ENCODE results near the gene NCS1.

Gene NCS1

GRCh38 chr9:130186839-130187522, 14.8 kb downstream of the NCS1 start:
- TF ChIP-seq, protein P1, sequence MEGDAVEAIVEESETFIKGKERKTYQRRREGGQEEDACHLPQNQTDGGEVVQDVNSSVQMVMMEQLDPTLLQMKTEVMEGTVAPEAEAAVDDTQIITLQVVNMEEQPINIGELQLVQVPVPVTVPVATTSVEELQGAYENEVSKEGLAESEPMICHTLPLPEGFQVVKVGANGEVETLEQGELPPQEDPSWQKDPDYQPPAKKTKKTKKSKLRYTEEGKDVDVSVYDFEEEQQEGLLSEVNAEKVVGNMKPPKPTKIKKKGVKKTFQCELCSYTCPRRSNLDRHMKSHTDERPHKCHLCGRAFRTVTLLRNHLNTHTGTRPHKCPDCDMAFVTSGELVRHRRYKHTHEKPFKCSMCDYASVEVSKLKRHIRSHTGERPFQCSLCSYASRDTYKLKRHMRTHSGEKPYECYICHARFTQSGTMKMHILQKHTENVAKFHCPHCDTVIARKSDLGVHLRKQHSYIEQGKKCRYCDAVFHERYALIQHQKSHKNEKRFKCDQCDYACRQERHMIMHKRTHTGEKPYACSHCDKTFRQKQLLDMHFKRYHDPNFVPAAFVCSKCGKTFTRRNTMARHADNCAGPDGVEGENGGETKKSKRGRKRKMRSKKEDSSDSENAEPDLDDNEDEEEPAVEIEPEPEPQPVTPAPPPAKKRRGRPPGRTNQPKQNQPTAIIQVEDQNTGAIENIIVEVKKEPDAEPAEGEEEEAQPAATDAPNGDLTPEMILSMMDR (IDR thresholded peaks at IDR 0.05; ENCODE audit: control extremely low read depth, extremely low read depth, low read depth, missing control alignments), result no peak
- CTCF ChIA-PET, result no interaction called here
- no peak for DNase-seq (ENCODE audit: extremely low spot score)
- POLR2A ChIA-PET, result no interaction called here

- ChIA-PET POLR2A (no interaction called here), CTCF (no interaction called here)
- TF ChIP-seq, protein P1 (IDR thresholded peaks at IDR 0.05; ENCODE audit: control extremely low read depth, extremely low read depth, low read depth, missing control alignments), result no peak
- DNase-seq (ENCODE audit: extremely low spot score), result no peak
Observed at GRCh38 chr9:130187523-130187846, 15.3 kb downstream of the NCS1 start.

GRCh38 chr9:130188860-130189481, 16.8 kb downstream of the NCS1 start:
- TF ChIP-seq, protein P1 (IDR thresholded peaks at IDR 0.05; ENCODE audit: control extremely low read depth, extremely low read depth, low read depth, missing control alignments), result no peak
- POLR2A ChIA-PET, result no interaction called here
- no peak for DNase-seq (ENCODE audit: extremely low spot score)

GRCh38 chr9:130189840-130190239, 17.6 kb downstream of the NCS1 start:
- TF ChIP-seq, protein P1 (IDR thresholded peaks at IDR 0.05; ENCODE audit: control extremely low read depth, extremely low read depth, low read depth, missing control alignments), result no peak
- ChIA-PET POLR2A (no interaction called here), CTCF (interaction anchor here (1.3 kb wide), 1 partner anchor 13 kb away, joined by 3 read pairs; no protein-coding TSS in a partner anchor)
- DNase-seq (ENCODE audit: extremely low spot score), result no peak

More at GRCh38 chr9:130188860-130189481, 16.8 kb downstream of the NCS1 start:
- CTCF ChIA-PET, result no interaction called here

GRCh38 chr9:130191068-130191748, 19.0 kb downstream of the NCS1 start:
- ChIA-PET POLR2A (interaction anchor here (0.6 kb wide), 1 partner anchor 124 kb away, joined by 3 read pairs; no protein-coding TSS in a partner anchor), CTCF (interaction anchor here (1.3 kb wide), 1 partner anchor 12 kb away, joined by 3 read pairs; no protein-coding TSS in a partner anchor)

DNA sequence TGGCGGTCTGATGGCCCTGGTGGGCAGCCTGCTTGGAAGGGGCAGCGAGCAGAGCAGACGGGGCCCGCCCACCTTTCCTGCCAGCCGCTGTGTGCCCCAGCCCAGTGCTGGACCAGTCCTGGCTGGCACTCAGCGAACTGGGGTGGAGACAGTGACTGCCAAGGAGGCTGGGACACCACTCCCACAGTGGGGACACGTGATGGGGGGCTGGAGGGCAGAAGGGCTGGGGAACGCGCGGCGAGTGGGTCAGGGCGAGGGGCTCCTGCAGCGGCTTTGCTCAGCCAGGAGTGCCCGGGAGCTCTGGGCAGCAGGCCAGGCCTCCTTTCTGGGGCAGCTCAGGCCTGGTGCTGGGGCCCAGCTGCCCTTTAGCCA, 19.5 kb downstream of the NCS1 start:
- TF ChIP-seq, protein P1 (IDR thresholded peaks at IDR 0.05; ENCODE audit: control extremely low read depth, extremely low read depth, low read depth, missing control alignments), result no peak
- ChIA-PET POLR2A (no interaction called here), CTCF (no interaction called here)
- DNase-seq (ENCODE audit: extremely low spot score), result no peak

More at GRCh38 chr9:130191068-130191748, 19.0 kb downstream of the NCS1 start:
- TF ChIP-seq, protein P1 (IDR thresholded peaks at IDR 0.05; ENCODE audit: control extremely low read depth, extremely low read depth, low read depth, missing control alignments), result no peak
- DNase-seq (ENCODE audit: extremely low spot score), result no peak

Data from GM10248 (cell line).